Breast epithelium (tissue), 4 donors: ENCODE results near the gene DIS3L2. TPM values are rescaled to one million over a fixed set of nuclear protein-coding genes. Genes with fewer than 3 reads are reported as not detected.

Experiments used
- DNase-seq, 2 donors: peaks; one replicate each; pipeline ENCODE4 v3.0.0-alpha.2; 2019; ENCODE audit warnings: low spot score in 2 of 2
- H3K27ac ChIP-seq, 2 donors: fragments of 200-600 bp; sonication (generic) in 1 of 2; one replicate each; pipeline ENCODE4 v1.5.1; 2016 to 2019; ENCODE audit warnings: mild to moderate bottlenecking in 1 of 2
- H3K27me3 ChIP-seq, 2 donors: fragments of 200-600 bp; sonication (generic) in 1 of 2; one replicate each; pipeline versions ENCODE4 v1.5.1 to v1.6.0; 2017 to 2019; ENCODE audit warnings: control low read depth in 1 of 2, mild to moderate bottlenecking in 1 of 2
- H3K36me3 ChIP-seq: fragments of 200-600 bp; one replicate; pipeline ENCODE4 v1.5.1; 2019
- H3K4me1 ChIP-seq, 2 donors: fragments of 200-600 bp; sonication (generic); one replicate each; pipeline ENCODE4 v1.5.1; 2016 to 2019; ENCODE audit warnings: control low read depth in 1 of 2
- H3K4me3 ChIP-seq, 3 donors: fragments of 200-600 bp; sonication (generic); 1 replicate in 2 of 3; 2 replicates in 1 of 3; pipeline ENCODE4 v1.5.1; 2016 to 2019; ENCODE audit warnings: mild to moderate bottlenecking in 3 of 3, moderate library complexity in 2 of 3
- H3K9me3 ChIP-seq, 2 donors: fragments of 200-600 bp; sonication (generic) in 1 of 2; one replicate each; pipeline ENCODE4 v1.5.1; 2016 to 2019; ENCODE audit warnings: control low read depth in 1 of 2
- POLR2A ChIP-seq: fragments of 450-650 bp; IDR thresholded peaks from one replicate; pipeline ENCODE4 v1.6.1; 2016; ENCODE audit warnings: antibody characterized with exemption, mild to moderate bottlenecking, moderate library complexity
- POLR2AphosphoS5 ChIP-seq, 3 donors: sonication (generic); formaldehyde crosslinking; IDR thresholded peaks; one replicate each; pipeline ENCODE4 v1.6.1; 2017; ENCODE audit warnings: antibody characterized with exemption in 3 of 3
- intact Hi-C: fragments of 100-400 bp; cut with DNase I; formaldehyde crosslinking; loops from one replicate; pipeline ENCODE4 v1.15.1; 2023; ENCODE audit warnings: low total_unique reads
- total RNA-seq, 3 donors: library from RNA; depleted of rRNA; stranded (reverse); fragments of >200 nt; gene quantifications; one replicate each; pipeline ENCODE4 v1.1.0, GENCODE V29; 2016
- TF ChIP-seq, protein P1 (sequence below), 3 donors: fragments of 450-650 bp; IDR thresholded peaks; one replicate each; pipeline ENCODE4 v1.5.1; 2016 to 2017; ENCODE audit warnings: antibody characterized with exemption in 3 of 3, mild to moderate bottlenecking in 3 of 3, moderate library complexity in 3 of 3

Gene DIS3L2
- total RNA-seq, 3 donors from 2014 or later: 19.2 to 38.9 (median 33.4) TPM

DNA sequence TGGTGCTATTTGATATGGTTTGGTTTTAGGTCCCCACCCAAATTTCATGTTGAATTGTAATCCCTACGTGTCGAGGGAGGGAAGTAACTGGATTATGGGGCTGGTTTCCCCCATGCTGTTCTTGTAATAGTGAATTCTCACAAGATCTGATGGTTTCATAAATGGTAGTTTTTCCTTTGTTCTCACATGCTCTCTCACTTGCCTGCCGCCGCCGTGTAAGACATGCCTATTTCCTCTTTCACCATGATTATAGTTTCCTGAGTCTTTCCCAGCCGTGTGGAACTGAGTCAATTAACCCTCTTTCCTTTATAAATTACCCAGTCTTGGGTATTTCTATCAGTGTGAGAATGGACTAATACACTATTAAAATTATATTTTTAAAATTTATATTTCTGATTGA lies 7.3 kb downstream of the DIS3L2 start:
- Histone ChIP-seq H3K36me3 (no peaks in the 10 kb centered on the region), H3K27me3 (no peaks in the 10 kb centered on the region), H3K4me3 (no peak overlapping the region), H3K4me1 (no peaks in the 10 kb centered on the region), H3K9me3 (no peaks in the 10 kb centered on the region), H3K27ac (no peak overlapping the region)
- TF ChIP-seq POLR2AphosphoS5 (IDR thresholded peaks at IDR 0.05) (no peak), POLR2A (no peak)
- TF ChIP-seq, protein P1, sequence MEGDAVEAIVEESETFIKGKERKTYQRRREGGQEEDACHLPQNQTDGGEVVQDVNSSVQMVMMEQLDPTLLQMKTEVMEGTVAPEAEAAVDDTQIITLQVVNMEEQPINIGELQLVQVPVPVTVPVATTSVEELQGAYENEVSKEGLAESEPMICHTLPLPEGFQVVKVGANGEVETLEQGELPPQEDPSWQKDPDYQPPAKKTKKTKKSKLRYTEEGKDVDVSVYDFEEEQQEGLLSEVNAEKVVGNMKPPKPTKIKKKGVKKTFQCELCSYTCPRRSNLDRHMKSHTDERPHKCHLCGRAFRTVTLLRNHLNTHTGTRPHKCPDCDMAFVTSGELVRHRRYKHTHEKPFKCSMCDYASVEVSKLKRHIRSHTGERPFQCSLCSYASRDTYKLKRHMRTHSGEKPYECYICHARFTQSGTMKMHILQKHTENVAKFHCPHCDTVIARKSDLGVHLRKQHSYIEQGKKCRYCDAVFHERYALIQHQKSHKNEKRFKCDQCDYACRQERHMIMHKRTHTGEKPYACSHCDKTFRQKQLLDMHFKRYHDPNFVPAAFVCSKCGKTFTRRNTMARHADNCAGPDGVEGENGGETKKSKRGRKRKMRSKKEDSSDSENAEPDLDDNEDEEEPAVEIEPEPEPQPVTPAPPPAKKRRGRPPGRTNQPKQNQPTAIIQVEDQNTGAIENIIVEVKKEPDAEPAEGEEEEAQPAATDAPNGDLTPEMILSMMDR (IDR thresholded peaks at IDR 0.05): no peak
- DNase-seq: no peak
- intact Hi-C loops: no loop called here

DNA sequence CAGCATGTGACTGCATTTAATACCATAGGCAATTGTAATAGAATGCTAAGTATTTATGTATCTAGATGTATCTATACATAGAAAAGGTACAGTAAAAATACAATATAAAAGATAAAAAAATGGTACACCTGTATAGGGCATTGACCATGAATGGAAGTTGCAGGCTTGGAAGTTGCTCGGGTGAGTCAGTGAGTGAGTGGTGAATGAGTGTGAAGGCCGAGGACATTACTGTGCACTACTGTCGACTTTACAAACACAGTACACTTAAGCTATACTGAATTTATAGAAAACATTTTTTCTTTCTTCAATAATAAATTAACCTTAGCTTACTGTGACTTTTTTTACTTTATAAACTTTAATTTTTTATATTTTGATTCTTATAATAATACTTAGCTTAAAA lies 8.9 kb downstream of the DIS3L2 start:
- H3K36me3 ChIP-seq: no peaks in the 10 kb centered on the region
- intact Hi-C loops: loop anchor here (10.0 kb wide), 1 partner anchor 254 kb away; no protein-coding TSS in a partner anchor
- H3K27me3 ChIP-seq: no peaks in the 10 kb centered on the region
- TF ChIP-seq POLR2AphosphoS5 (IDR thresholded peaks at IDR 0.05) (no peak), POLR2A (no peak)
- TF ChIP-seq, protein P1 (IDR thresholded peaks at IDR 0.05): no peak
- no peak overlapping the region for H3K27ac ChIP-seq
- H3K9me3 ChIP-seq: no peaks in the 10 kb centered on the region
- H3K4me1 ChIP-seq: no peaks in the 10 kb centered on the region
- DNase-seq: no peak
- H3K4me3 ChIP-seq: no peak overlapping the region

DNA sequence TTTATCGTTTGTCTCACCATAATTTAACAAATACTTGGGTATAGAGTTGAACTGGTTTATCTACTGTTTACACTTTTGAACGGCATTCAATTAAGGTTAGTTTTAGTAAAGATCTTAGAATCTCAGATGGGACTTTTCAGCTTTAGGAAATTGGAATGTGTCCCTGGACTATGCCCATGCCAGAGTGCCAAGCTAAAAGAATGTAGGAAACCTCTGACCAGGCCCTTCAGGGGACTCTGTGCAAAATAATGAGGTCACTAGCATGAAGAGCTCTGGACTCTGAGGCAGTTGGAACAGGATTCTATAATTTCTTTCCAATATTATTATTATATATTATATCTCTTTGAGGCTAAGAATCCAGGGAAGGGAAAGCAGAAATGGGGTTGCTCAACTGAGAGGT lies 13.5 kb downstream of the DIS3L2 start:
- TF ChIP-seq POLR2A (no peak), POLR2AphosphoS5 (IDR thresholded peaks at IDR 0.05) (no peak)
- TF ChIP-seq, protein P1 (IDR thresholded peaks at IDR 0.05): no peak
- no peaks in the 10 kb centered on the region for H3K27me3 ChIP-seq
- no peak for DNase-seq
- no peaks in the 10 kb centered on the region for H3K9me3 ChIP-seq
- no peak overlapping the region for H3K4me3 ChIP-seq
- intact Hi-C loops: loop anchor here (10.0 kb wide), 1 partner anchor 250 kb away; no protein-coding TSS in a partner anchor
- H3K36me3 ChIP-seq: no peaks in the 10 kb centered on the region
- no peak overlapping the region for H3K27ac ChIP-seq
- no peaks in the 10 kb centered on the region for H3K4me1 ChIP-seq

DNA sequence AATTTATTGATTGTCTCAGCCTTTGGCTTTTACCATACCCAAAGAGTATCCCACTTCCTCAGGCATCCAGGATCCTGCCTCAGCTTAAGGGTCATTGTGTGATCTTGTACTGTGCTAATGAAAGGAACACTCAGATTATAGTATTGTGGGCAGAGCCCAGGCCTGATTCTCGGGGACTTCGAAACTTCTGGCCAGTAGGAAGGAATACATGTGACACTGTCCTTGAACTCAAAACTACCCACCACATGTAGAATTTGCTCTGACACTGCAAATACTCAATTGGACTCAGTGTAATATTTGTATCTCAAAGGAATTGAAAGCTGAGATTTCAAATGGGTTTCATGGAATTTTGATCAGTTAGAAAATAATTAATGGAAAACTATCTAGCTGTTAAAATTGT lies 15.9 kb downstream of the DIS3L2 start:
- H3K4me1 ChIP-seq: no peaks in the 10 kb centered on the region
- H3K27ac ChIP-seq: no peak overlapping the region
- H3K9me3 ChIP-seq: no peaks in the 10 kb centered on the region
- no peaks in the 10 kb centered on the region for H3K27me3 ChIP-seq
- H3K4me3 ChIP-seq: no peak overlapping the region
- intact Hi-C loops: loop anchor here (10.0 kb wide), 1 partner anchor 247 kb away; no protein-coding TSS in a partner anchor
- no peaks in the 10 kb centered on the region for H3K36me3 ChIP-seq
- TF ChIP-seq, protein P1 (IDR thresholded peaks at IDR 0.05): no peak
- no peak for TF ChIP-seq POLR2A
- TF ChIP-seq POLR2AphosphoS5 (IDR thresholded peaks at IDR 0.05): no peak
- no peak for DNase-seq

DNA sequence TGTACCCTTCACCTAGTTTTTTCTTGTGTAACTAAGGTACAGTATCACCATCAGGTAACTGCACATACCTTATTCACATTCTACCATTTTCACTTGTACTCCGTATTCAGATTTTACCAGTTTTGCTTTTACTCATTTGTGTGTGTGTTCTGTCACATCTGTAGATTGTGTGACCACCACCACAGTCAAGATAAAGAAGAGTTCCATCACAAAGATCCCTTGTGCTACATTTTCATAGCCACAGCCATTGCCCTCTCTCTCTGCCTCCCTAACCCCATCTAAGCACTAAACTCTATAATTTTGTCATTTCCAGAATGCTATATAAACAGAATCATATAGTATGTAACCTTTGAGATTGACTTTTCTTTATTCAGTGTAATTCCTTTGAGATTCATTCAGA lies 23.5 kb downstream of the DIS3L2 start:
- H3K27ac ChIP-seq: no peak overlapping the region
- no peak overlapping the region for H3K4me3 ChIP-seq
- H3K36me3 ChIP-seq: no peaks in the 10 kb centered on the region
- no peaks in the 10 kb centered on the region for H3K27me3 ChIP-seq
- no peak for DNase-seq
- intact Hi-C loops: no loop called here
- no peaks in the 10 kb centered on the region for H3K9me3 ChIP-seq
- TF ChIP-seq POLR2A (no peak), POLR2AphosphoS5 (IDR thresholded peaks at IDR 0.05) (no peak)
- TF ChIP-seq, protein P1 (IDR thresholded peaks at IDR 0.05): no peak
- H3K4me1 ChIP-seq: no peaks in the 10 kb centered on the region
